Left ventricle myocardium inferior (tissue), 1 donor: ENCODE measurements around the gene IDI2. TPM values are rescaled to one million over a fixed set of nuclear protein-coding genes. Genes with fewer than 3 reads are reported as not detected.

ENCODE experiments used
- DNase-seq: peaks from one replicate; pipeline ENCODE4 v3.0.0-alpha.2; 2020
- H3K27ac ChIP-seq: fragments of 200-600 bp; replicated peaks from 2 replicates; pipeline ENCODE4 v1.8.0; 2021
- H3K27me3 ChIP-seq: fragments of 200-600 bp; 2 replicates; pipeline ENCODE4 v1.8.0; 2021; ENCODE audit warnings: low read depth
- H3K36me3 ChIP-seq: fragments of 200-600 bp; 2 replicates; pipeline ENCODE4 v1.8.0; 2021
- H3K4me1 ChIP-seq: fragments of 200-600 bp; 2 replicates; pipeline ENCODE4 v1.8.0; 2021
- H3K4me3 ChIP-seq: fragments of 200-600 bp; 2 replicates; pipeline ENCODE4 v1.8.0; 2021; ENCODE audit warnings: mild to moderate bottlenecking, moderate library complexity
- H3K9me3 ChIP-seq: fragments of 200-600 bp; replicated peaks from 2 replicates; pipeline ENCODE4 v1.8.0; 2021
- CTCF ChIP-seq: fragments of 200-600 bp; IDR thresholded peaks from 2 replicates; pipeline ENCODE4 v1.8.0; 2021; ENCODE audit warnings: antibody characterized with exemption, mild to moderate bottlenecking, borderline replicate concordance
- intact Hi-C: fragments of 100-400 bp; cut with micrococcal nuclease; formaldehyde crosslinking; loops from one replicate; pipeline ENCODE4 v1.11.0; 2022
- total RNA-seq: library from RNA; stranded (reverse); fragmentation: NEBNext Ultra II Directional; extraction: Animal tissue kit (Norgen Biotek cat#: 25700); gene quantifications from one replicate; pipeline ENCODE4 v1.2.1, GENCODE V29; 2021
- donor health status: DM: no; HTN: yes; CAD: no; lungs with severe emphysema.

IDI2 gene
- total RNA-seq, 1 donor from 2014 or later = 0.33 TPM

- H3K36me3 ChIP-seq = no peaks in the 10 kb centered on the region
- no peak for DNase-seq
- no peak for TF ChIP-seq CTCF
- H3K4me3 ChIP-seq = no peak overlapping the region
- H3K27ac ChIP-seq = no peak overlapping the region
- peaks cover 5% of the 10 kb centered on the region for H3K9me3 ChIP-seq
- H3K27me3 ChIP-seq = no peaks in the 10 kb centered on the region
- intact Hi-C loops = no loop called here
- peaks cover 11% of the 10 kb centered on the region for H3K4me1 ChIP-seq
Observed at GRCh38 chr10:971150-971542, 54.5 kb downstream of the IDI2 start.

- H3K4me1 ChIP-seq = peaks cover 11% of the 10 kb centered on the region
- TF ChIP-seq CTCF = no peak
- H3K27ac ChIP-seq = no peak overlapping the region
- DNase-seq = no peak
- H3K36me3 ChIP-seq = no peaks in the 10 kb centered on the region
- H3K9me3 ChIP-seq = peaks cover 5% of the 10 kb centered on the region
- H3K4me3 ChIP-seq = no peak overlapping the region
- H3K27me3 ChIP-seq = no peaks in the 10 kb centered on the region
- intact Hi-C loops = no loop called here
Observed at GRCh38 chr10:970311-971149, 55.1 kb downstream of the IDI2 start.

- intact Hi-C loops = no loop called here
- Histone ChIP-seq H3K4me1 (peaks cover 11% of the 10 kb centered on the region), H3K9me3 (peaks cover 5% of the 10 kb centered on the region), H3K4me3 (no peak overlapping the region), H3K36me3 (no peaks in the 10 kb centered on the region), H3K27me3 (no peaks in the 10 kb centered on the region), H3K27ac (no peak overlapping the region)
- TF ChIP-seq CTCF = no peak
- no peak for DNase-seq
Observed at GRCh38 chr10:969473-970150, 56.0 kb downstream of the IDI2 start.

Other genes with a start within 250 kb of the IDI2 start
- gene LARP4B, start 94.2 kb downstream of the IDI2 start, total RNA-seq = 64.2 TPM
- 33.8 TPM for gene GTPBP4, start 37.4 kb downstream of the IDI2 start, total RNA-seq
- gene IDI1, start 23.3 kb upstream of the IDI2 start, total RNA-seq = 15.6 TPM
- gene WDR37, start 30.5 kb upstream of the IDI2 start, total RNA-seq = 28.2 TPM